C4-2B (cell line): ENCODE results near the gene EN2.

Source experiments
- ZFX ChIP-seq: fragments of 450-650 bp; IDR thresholded peaks from 2 replicates; pipeline ENCODE4 v1.6.1; 2017
- TF ChIP-seq, protein P1 (sequence below): fragments of 450-650 bp; conservative IDR thresholded peaks from 2 replicates; pipeline ENCODE4 v1.5.1; 2017; ENCODE audit warnings: mild to moderate bottlenecking

GRCh38 chr7:155491812-155492211, 33.9 kb downstream of the EN2 start:
- TF ChIP-seq, protein P1, sequence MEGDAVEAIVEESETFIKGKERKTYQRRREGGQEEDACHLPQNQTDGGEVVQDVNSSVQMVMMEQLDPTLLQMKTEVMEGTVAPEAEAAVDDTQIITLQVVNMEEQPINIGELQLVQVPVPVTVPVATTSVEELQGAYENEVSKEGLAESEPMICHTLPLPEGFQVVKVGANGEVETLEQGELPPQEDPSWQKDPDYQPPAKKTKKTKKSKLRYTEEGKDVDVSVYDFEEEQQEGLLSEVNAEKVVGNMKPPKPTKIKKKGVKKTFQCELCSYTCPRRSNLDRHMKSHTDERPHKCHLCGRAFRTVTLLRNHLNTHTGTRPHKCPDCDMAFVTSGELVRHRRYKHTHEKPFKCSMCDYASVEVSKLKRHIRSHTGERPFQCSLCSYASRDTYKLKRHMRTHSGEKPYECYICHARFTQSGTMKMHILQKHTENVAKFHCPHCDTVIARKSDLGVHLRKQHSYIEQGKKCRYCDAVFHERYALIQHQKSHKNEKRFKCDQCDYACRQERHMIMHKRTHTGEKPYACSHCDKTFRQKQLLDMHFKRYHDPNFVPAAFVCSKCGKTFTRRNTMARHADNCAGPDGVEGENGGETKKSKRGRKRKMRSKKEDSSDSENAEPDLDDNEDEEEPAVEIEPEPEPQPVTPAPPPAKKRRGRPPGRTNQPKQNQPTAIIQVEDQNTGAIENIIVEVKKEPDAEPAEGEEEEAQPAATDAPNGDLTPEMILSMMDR = no peak
- no peak for TF ChIP-seq ZFX
